HG02798 (cell line): ENCODE data around the gene LONRF2.

Source experiments
- ATAC-seq: cut with Tn5 transposase; IDR thresholded peaks from one replicate; pipeline ENCODE4 v1.9.1; 2021; ENCODE audit warnings: mild to moderate bottlenecking; ENCODE audit not compliant: unreplicated experiment, poor library complexity

The LONRF2 gene

DNA sequence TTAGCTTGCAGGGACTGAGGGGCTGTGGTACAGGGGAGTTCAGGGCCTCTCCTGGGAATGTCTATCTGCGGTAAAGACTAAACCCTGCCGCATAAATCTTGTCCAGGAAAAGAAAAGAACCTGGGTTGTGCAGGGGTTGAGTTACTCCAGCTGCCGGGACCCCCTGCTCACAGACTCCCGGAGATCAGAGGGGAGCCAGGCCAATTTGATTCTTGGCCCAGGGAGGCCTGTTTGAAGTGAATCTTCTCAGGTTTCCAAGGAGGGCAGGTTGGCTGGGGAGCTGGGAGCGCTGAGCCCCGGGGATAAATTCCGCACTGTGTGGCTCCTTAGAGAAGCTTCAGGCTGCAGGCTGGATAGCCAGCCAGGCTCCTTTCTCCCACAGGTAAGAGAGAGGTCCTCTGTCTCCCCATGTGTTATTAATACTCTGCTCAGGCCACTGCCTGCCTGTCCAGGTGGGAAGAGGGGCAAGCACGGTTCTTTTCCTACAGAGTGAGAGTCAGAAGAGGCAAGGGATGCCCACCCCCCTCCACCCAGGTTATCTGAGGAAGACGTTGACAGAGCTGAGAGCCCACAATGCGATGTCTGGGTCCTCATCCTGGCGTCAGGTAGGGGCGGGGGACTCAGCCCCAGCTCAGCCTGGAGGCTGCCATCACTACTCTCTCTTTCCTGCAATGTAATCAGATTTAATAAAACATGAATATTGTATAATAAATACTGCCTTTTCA is 82.7 kb downstream of the LONRF2 start:
- no peak for ATAC-seq

DNA sequence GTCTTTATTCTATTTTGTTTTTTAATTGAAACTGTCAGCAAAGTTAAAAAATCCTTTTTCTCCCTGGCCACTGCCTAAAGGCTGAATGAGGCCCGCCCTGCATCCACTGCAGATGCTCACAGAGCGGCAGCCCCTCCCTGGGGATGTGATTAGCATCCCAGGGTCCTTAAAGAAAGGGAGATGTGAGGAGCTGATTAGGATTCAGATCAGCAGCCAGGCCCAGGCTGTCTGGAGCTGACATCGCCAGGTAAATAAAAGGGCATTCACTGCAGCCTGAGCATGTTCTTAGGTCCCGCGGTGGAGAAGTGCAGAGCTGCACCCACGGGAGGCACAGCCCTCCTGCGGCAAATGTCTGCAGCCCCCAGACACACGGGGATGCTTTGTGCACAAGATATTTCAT is 83.8 kb downstream of the LONRF2 start:
- no peak for ATAC-seq

DNA sequence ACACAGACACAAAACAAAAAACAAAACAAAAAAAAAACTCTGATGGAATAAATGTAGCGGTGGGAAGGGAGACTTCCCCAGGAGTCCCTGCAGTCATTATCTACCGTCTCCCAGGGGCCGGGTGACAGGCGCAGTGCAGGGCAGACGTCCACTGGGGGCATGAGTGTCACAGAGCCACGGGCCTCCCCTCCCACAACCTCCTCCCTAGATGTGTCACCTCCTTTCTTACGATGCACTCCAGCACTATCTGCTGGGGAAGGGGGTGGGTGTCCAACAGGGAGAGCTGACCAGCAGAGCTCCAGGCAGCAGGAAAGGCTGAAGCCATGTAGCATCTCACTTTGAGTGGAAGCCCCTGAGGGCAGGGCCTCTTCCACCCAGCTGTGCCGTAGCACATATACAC is 84.5 kb downstream of the LONRF2 start:
- no peak for ATAC-seq

DNA sequence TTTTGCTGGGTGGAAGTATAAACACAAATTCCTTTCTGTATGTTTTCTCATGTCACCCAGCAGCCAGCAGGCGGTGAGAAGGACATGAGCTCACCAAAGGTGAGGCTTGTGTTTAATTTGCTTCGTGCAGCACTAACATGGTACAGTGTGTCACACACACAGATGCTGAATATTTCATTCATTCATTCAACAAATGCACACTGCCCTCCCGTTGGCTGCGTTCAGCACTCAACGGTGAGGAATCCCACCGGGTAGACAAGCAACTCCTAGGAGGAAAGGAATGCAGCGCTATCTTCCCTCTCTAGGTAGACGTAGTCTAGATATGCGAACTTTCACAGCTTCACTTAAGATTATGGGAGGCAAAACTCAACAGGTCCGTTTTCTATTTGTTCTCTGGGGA is 85.1 kb downstream of the LONRF2 start:
- ATAC-seq, result no peak

DNA sequence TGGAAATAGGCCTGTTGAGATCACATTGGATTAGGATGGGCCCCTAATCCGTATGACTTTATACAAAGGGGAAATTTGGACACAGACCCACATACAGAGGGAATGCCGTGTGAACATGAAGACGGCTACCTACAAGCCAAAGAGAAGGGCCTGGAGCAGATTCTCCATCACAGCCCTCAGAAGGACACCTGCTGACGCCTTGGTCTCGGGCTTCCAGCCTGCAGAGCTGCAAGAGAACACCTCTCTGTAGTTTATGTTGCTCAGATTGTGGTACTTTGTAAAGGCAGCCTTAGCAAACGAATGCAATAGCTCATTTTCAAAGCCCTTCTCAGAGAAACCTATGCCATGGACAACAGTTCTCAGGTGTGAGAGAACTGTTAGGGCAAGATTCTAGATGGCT is 86.1 kb downstream of the LONRF2 start:
- no peak for ATAC-seq

DNA sequence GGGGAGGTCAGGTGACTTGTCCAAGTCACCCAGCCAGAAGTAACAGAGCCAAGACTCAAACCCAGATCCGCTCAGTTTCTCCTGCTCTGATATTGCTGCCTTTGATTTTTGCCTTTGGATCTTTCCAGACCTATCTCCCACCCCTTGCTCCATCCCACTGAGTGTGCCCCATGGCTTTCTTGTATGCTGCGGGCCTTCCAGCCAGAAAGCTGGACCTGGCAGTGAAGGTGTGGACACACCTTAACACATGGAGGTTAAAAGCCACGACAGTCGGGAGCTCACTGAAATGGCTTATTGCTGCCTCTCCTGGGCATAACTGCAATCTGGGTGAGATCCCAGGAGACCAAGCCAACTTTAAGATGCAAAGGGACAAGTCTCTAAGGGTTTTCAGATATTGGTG is 86.7 kb downstream of the LONRF2 start:
- no peak for ATAC-seq

DNA sequence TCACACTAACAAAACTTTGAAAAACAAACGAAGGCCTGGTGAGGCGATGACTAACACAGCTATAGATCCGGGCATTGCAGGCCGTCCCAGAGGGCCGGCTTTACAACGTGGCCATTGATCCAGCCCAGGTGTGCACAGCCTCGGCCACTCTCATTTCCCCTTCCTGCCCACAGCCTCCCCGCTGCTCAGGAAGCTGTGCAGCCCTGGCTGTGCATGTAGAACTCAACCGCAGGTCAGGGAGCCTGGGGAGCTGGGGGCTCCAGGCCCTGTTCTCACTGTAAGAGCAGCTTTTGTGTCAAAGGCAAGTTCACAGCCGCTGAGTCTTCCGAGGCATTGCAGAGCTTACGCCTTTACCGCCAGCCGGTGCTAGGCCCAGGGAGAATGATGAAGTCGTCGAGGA is 87.2 kb downstream of the LONRF2 start:
- ATAC-seq, result peak; percentile 92

DNA sequence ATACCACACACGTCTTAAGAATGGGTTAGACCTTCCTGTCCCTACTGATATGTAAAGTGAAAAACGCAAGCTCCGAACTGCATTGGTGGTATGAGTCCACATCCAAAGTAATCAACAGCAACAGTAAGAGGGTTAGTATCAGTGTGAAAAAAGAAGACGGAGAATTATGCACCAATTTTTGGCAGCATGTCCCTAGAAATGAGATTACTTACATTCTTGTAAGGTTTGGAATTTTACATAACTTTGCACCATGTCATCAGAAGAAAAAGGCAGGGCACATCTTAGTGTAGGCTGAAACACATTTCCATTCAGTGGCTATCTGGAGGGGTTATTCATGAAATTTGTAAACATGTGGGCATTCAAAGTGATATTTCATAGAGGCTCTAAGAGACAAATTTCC is 88.2 kb downstream of the LONRF2 start:
- ATAC-seq, result no peak

DNA sequence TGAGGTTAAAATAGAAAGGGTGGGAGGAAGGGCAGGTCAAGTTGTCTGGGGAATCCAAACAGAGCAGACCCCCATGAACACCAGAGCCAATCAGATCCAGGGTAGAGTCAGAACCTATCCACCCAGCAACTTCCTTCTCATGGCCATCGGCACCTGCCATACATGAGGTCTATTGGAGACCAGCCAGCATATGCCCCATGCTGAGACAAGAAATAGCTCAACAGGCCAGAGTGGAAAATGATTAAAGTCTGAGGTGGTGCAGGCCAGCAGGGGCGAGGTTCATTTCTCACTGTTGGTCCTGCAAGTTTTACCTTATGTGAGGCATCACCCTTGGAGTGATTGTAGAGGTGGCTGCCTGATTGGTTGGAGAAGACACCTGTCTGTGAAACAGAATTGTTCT is 89.2 kb downstream of the LONRF2 start:
- no peak for ATAC-seq

DNA sequence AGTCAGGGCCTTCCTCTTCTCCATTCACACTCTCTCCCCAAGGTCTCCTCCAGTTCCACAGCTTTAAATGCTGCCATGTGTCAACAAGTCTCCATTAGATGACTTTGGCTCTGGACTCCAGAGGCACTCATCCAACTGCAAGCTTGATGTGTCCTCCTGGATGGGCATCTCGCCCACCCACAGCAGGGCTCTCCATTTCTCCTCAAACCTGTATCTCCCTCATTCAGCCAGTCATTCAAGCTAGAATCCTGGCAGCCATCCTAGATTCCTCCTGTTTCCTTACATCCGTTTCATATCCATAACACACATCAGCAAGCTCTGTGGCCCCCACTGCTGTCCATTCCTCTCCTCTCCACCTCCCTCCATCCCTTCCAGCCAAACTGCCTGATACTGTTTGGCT is 91.5 kb downstream of the LONRF2 start:
- no peak for ATAC-seq

DNA sequence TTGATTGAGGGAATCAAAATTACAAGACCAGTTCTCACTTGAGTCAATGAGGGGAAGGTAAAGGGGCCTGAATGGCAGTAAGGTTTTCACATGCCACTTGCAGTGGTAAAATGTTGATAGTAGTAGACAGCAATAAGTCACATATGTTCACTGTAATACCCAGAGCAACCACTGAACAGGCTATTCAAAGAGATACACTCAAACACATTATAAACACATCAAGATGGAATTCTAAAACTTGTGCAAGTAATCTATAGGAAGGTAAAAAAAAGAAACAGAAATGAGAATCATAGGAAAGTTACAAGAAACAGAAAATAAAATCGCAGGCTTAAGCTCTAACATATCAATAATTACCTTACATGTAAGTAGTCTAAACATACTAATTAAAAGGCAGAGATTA is 93.3 kb downstream of the LONRF2 start:
- no peak for ATAC-seq

DNA sequence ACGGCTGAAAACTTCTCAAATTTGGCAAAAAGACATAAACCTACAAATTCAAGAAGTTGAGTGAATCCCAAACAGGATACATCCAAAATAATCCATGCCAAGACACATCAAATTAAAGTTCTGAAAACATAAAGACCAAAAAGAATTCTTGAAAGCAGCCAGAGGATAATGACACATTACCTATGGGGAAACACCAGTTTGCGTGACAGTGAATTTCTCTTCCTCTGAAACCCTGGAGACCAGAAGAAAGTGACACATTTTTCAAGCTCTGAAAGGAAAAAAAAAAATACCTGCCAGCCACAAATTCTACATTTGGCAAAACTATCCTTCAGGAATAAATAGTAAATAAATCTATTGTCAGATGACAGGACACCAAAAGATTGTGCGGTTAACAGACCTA is 93.9 kb downstream of the LONRF2 start:
- no peak for ATAC-seq

DNA sequence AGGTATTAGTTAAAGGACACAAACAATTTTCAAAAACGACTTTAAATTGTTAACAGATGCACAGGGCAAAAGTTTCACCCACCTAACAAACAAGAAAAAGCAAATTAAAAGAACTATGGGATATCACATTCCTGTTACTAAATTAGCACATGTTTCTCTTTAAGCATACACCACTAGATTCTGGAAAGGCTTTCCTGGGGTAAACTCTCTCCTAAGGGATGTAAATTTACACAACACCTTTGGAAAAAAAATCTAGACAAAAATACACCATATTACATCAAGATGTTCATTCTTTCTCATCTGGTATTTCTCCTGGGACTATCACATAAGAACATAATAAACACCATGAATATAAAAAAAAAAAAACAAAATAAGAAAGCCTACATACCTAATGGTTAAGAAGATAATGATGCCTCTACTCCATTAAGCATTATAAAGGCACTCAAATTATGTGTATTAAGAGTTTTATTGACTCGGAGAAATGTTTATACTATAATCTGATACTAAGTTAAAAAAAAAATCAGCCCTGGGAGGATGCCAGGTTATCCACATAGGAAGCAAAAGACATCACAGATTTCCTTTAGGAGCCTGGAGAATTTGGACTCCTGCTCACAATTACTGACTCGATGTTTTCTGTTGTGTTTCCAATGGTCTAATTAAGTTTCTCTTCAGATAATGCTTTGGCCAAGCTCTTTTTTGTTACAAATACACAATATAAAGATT is 97.2 kb downstream of the LONRF2 start:
- no peak for ATAC-seq

DNA sequence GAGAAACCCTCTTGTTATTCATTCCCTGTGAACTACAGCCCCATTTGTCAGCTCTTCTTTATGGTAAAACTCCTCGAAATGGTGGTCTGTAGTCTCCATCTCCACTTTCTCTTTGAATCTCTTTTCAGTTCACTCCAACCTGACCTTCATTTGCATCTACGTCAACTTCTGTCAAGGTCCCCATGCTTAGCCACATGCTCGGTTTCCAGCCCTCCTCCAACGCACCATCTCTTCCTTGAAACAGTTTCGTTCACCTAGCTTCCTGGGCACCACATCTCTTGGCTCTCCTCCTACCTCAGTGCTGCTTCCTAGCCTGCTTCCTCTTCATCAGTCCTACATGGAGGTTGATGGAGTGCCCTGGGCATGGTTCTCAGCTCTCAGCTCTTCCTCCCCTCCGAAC is 98.8 kb downstream of the LONRF2 start:
- ATAC-seq, result no peak
